Heart right ventricle (tissue), 16 donors: Measurements from ENCODE around the gene PHF24. TPM values are rescaled to one million over a fixed set of nuclear protein-coding genes. Genes with fewer than 3 reads are reported as not detected.
A peak's percentile ranks its signal among the peaks of the same experiment; 100 is the strongest.

Source experiments
- ATAC-seq, 8 donors: fragments of 200-7000 bp; cut with Tn5 transposase; one replicate each; pipeline ENCODE4 v1.9.1; 2020; ENCODE audit warnings: mild to moderate bottlenecking in 8 of 8, moderate library complexity in 8 of 8, moderate number of reproducible peaks in 1 of 8
- DNase-seq, 2 donors: peaks; one replicate each; pipeline ENCODE4 v3.0.0-alpha.2; 2020
- H3K27ac ChIP-seq, 10 donors: fragments of 200-600 bp; sonication (generic) in 2 of 10; one replicate each; pipeline versions ENCODE4 v1.5.0 to v1.8.0; 2020 to 2022; ENCODE audit warnings: mild to moderate bottlenecking in 3 of 10
- H3K27me3 ChIP-seq, 7 donors: fragments of 200-600 bp; one replicate each; pipeline ENCODE4 v1.8.0; 2021 to 2022; ENCODE audit warnings: mild to moderate bottlenecking in 2 of 7
- H3K36me3 ChIP-seq, 9 donors: fragments of 200-600 bp; sonication (generic) in 1 of 9; one replicate each; pipeline versions ENCODE4 v1.5.0 to v1.8.0; 2020 to 2022; ENCODE audit warnings: mild to moderate bottlenecking in 2 of 9
- H3K4me1 ChIP-seq, 9 donors: fragments of 200-600 bp; sonication (generic) in 1 of 9; one replicate each; pipeline versions ENCODE4 v1.5.0 to v1.8.0; 2020 to 2022; ENCODE audit warnings: mild to moderate bottlenecking in 4 of 9
- H3K4me3 ChIP-seq, 10 donors: fragments of 200-600 bp; sonication (generic) in 2 of 10; one replicate each; pipeline versions ENCODE4 v1.5.0 to v1.8.0; 2020 to 2022; ENCODE audit warnings: mild to moderate bottlenecking in 7 of 10, moderate library complexity in 2 of 10
- H3K9me3 ChIP-seq, 11 donors: fragments of 200-600 bp in 10 of 11; sonication (generic) in 2 of 11; one replicate each; pipeline versions ENCODE4 v1.5.0 to v1.8.0; 2013 to 2022; ENCODE audit warnings: mild to moderate bottlenecking in 2 of 11, control low read depth in 1 of 11, moderate library complexity in 1 of 11
- CTCF ChIP-seq, 9 donors: fragments of 200-600 bp; sonication (generic) in 2 of 9; IDR thresholded peaks; one replicate each; pipeline versions ENCODE4 v1.5.0 to v1.8.0; 2021 to 2022; ENCODE audit warnings: antibody characterized with exemption in 9 of 9, mild to moderate bottlenecking in 5 of 9, moderate library complexity in 1 of 9
- WGBS, 2 donors: extraction: QIAGEN DNeasy Blood & Tissue Kit; methylation state at CpG; one replicate each; pipeline ENCODE4 v1.1.7; 2013; ENCODE audit warnings: inconsistent platforms in 1 of 2; 5-methylcytosine and 5-hydroxymethylcytosine counted together
- intact Hi-C, 10 donors: fragments of 100-400 bp; cut with DNase I; formaldehyde crosslinking; loops; one replicate each; pipeline versions ENCODE4 v1.11.1 to v1.14.2; 2022
- polyA plus RNA-seq, 2 donors: library from polyadenylated mRNA; stranded (reverse); fragments of 200-250 nt; gene quantifications; one replicate each; pipeline ENCODE4 v1.2.3, GENCODE V29; 2013
- total RNA-seq, 10 donors: library from RNA; stranded (reverse); fragmentation: NEBNext Ultra II Directional in 3 of 10; extraction: Animal tissue kit (Norgen Biotek cat#: 25700) in 3 of 10; gene quantifications; one replicate each; pipeline versions ENCODE4 v1.2.1 to v1.2.4, GENCODE V29; 2021 to 2023
- donor health status: Arrhythmogenic right ventricular cardiomyopathy.
- donor health status: ischemic (EF 13 %, LVEDD 7.1; RV severe dilation, severe dysfunction).
- donor health status: healthy with polysubstance abuse.
- donor health status: DM: no; HTN: yes; CAD: no.
- donor health status: DM: no; HTN: no; CAD: no.
- donor health status: ischemic (EF 25% LVEDD 6.9; RV normal size, moderate dysfunction).
- donor health status: ischemic (EF 25% LVEDD 5.7; RV mildly dilated, moderate dysfunction).
- donor health status: healthy.
- donor health status: DM: yes; HTN: yes; CAD: no.
- donor health status: Ischemic cardiomyopathy.
- donor health status: ischemic (EF 35%, LVEDD 5.7; RV mildly dilated, moderate dysfunction).
- donor health status: nonischemic (EF 11% LVEDD 7.7; RV severe dilation, severe dysfunction).
- donor health status: DM: yes; HTN: yes; CAD: no.
- donor health status: PGD.
- donor health status: ischemic (EF 29% LVEDD 5.4; RV normal size, mild dysfunction).
- donor health status: nonischemic (EF 23%, LVEDD 6.1; RV moderate dilation, normal function).

PHF24 gene
- total and polyA plus RNA-seq, 12 donors = 0.07 to 2.2 (median 0.30) TPM

GRCh38 chr9:34994900-34995669 lies 37.0 kb downstream of the PHF24 start:
- intact Hi-C loops = loop anchor here in 5 of 10 donors (5.0 to 10.0 kb wide), 5 partner anchors 60 to 117 kb away; partner anchors contain the start of genes VCP (in 2 of the 5), FANCG (in 1 of the 5) and STOML2 (in 1 of the 5)
- H3K27me3 ChIP-seq = no peaks in the 10 kb centered on the region
- peaks cover 0 to 37% (median 20%) of the 10 kb centered on the region in 9 donors for H3K36me3 ChIP-seq
- H3K9me3 ChIP-seq = no peaks in the 10 kb centered on the region
- peak overlapping the region in 8 of 10 donors; percentile 4 to 43 (median 36) for H3K4me3 ChIP-seq
- peaks cover 26 to 82% (median 58%) of the 10 kb centered on the region in 9 donors for H3K4me1 ChIP-seq
- peak overlapping the region; percentile 84 to 99 (median 95) for H3K27ac ChIP-seq
- no peak for TF ChIP-seq CTCF (IDR thresholded peaks at IDR 0.05)
- ATAC-seq (peak in 1 of 8 donors; percentile 18), DNase-seq (no peak)
- WGBS, 2 donors = 27 to 40% methylated on average over 7 of the region's 7 CpGs

- Histone ChIP-seq H3K36me3 (peaks cover 0 to 43% (median 20%) of the 10 kb centered on the region in 9 donors), H3K9me3 (no peaks in the 10 kb centered on the region), H3K27me3 (no peaks in the 10 kb centered on the region), H3K4me3 (peak overlapping the region in 4 of 10 donors; percentile 37 to 43 (median 41)), H3K27ac (peak overlapping the region in 8 of 10 donors; percentile 89 to 99 (median 96)), H3K4me1 (peaks cover 26 to 77% (median 53%) of the 10 kb centered on the region in 9 donors)
- TF ChIP-seq CTCF (IDR thresholded peaks at IDR 0.05) = no peak
- DNase-seq (no peak), ATAC-seq (no peak)
- intact Hi-C loops = loop anchor here in 3 of 10 donors (10.0 kb wide), 3 partner anchors 59 to 109 kb away; partner anchors contain the start of genes FANCG (in 1 of the 3), STOML2 (in 1 of the 3) and VCP (in 1 of the 3)
- 23 to 38% methylated on average over 3 of the region's 3 CpGs for WGBS, 2 donors
These were observed 37.6 kb downstream of the PHF24 start for GRCh38 chr9:34995670-34996060.

- no peak for TF ChIP-seq CTCF (IDR thresholded peaks at IDR 0.05)
- Histone ChIP-seq H3K36me3 (peaks cover 0 to 50% (median 20%) of the 10 kb centered on the region in 9 donors), H3K27me3 (no peaks in the 10 kb centered on the region), H3K9me3 (no peaks in the 10 kb centered on the region), H3K4me1 (peaks cover 26 to 70% (median 49%) of the 10 kb centered on the region in 9 donors), H3K27ac (peak overlapping the region in 8 of 10 donors; percentile 89 to 99 (median 96)), H3K4me3 (no peak overlapping the region)
- intact Hi-C loops = loop anchor here in 3 of 10 donors (10.0 kb wide), 3 partner anchors 58 to 108 kb away; partner anchors contain the start of genes FANCG (in 1 of the 3), STOML2 (in 1 of the 3) and VCP (in 1 of the 3)
- no peak for ATAC-seq
- 95 to 96% methylated on average over 26 of the region's 26 CpGs for WGBS, 2 donors
- DNase-seq = no peak
These were observed 38.3 kb downstream of the PHF24 start for GRCh38 chr9:34996181-34996904.

- intact Hi-C loops = loop anchor here in 3 of 10 donors (10.0 kb wide), 3 partner anchors 58 to 108 kb away; partner anchors contain the start of genes FANCG (in 1 of the 3), STOML2 (in 1 of the 3) and VCP (in 1 of the 3)
- Histone ChIP-seq H3K27me3 (no peaks in the 10 kb centered on the region), H3K9me3 (no peaks in the 10 kb centered on the region), H3K27ac (peak overlapping the region in 6 of 10 donors; percentile 0 to 98 (median 39)), H3K4me1 (peaks cover 26 to 65% (median 48%) of the 10 kb centered on the region in 9 donors), H3K36me3 (peaks cover 0 to 54% (median 20%) of the 10 kb centered on the region in 9 donors), H3K4me3 (no peak overlapping the region)
- DNase-seq (no peak), ATAC-seq (no peak)
- TF ChIP-seq CTCF (IDR thresholded peaks at IDR 0.05) = no peak
- 76 to 77% methylated on average over 10 of the region's 10 CpGs for WGBS, 2 donors
These were observed 38.8 kb downstream of the PHF24 start for GRCh38 chr9:34996905-34997279.
